ENCODE results near the gene PXYLP1.

- no peak for TF ChIP-seq CTCF (IDR thresholded peaks at IDR 0.05)
- no peak for TF ChIP-seq POLR2AphosphoS5 (IDR thresholded peaks at IDR 0.05)
Measured at GRCh38 chr3:141305436-141305835, 73.8 kb downstream of the PXYLP1 start.

Data from prostate gland (tissue), 2 donors.